Naive B cell (primary cell): Measurements from ENCODE around the gene FAM24B. TPM values are rescaled to one million over a fixed set of nuclear protein-coding genes. Genes with fewer than 3 reads are reported as not detected.

Experiments
- polyA plus RNA-seq, 6 donors: library from polyadenylated mRNA; unstranded; fragments of 300-500 nt; fragmentation: Illumina TruSeq; gene quantifications; one replicate each; pipeline ENCODE4 v1.2.3, GENCODE V29; 2021; ENCODE audit warnings: low read depth in 6 of 6

FAM24B gene
- polyA plus RNA-seq, 6 donors from 2014 or later, result 5.0 to 14.0 (median 11.5) TPM

Other genes starting within 250 kb of the FAM24B start
- gene C10orf120, start 179.7 kb downstream of the FAM24B start, polyA plus RNA-seq, result not detected
- 1 to 10 TPM in 3 of 6 donors, under 1 TPM in 2, not detected in 1; 0.29 to 1.7 (median 1.2) TPM for gene CUZD1, start 33.7 kb downstream of the FAM24B start, polyA plus RNA-seq
- not detected for gene FAM24A, start 31.0 kb upstream of the FAM24B start, polyA plus RNA-seq
- gene C10orf88, start 74.6 kb upstream of the FAM24B start, polyA plus RNA-seq, result 10 to 100 TPM in 1 of 6 donors, 1 to 10 TPM in 5; 3.4 to 12.5 (median 7.6) TPM
- 1 to 10 TPM; 3.5 to 7.8 (median 6.7) TPM for gene PSTK, start 100.8 kb upstream of the FAM24B start, polyA plus RNA-seq
- 10 to 100 TPM; 12.1 to 18.7 (median 16.0) TPM for gene IKZF5, start 129.2 kb upstream of the FAM24B start, polyA plus RNA-seq
- gene ACADSB, start 129.4 kb upstream of the FAM24B start, polyA plus RNA-seq, result 10 to 100 TPM; 18.4 to 28.6 (median 25.1) TPM